GM13976 (cell line): ENCODE measurements around the gene IPO11.
"Not testable (repeated sequence)": the region's sequence is repeated elsewhere in the genome, so short reads cannot be mapped to it uniquely, and the experiment has no call there.

ENCODE experiments used
- DNase-seq: peaks from one replicate; pipeline ENCODE4 v3.0.0; 2012; ENCODE audit warnings: low spot score
- in situ Hi-C: fragments of 300-500 bp; cut with MboI; formaldehyde crosslinking; loops from one replicate; pipeline ENCODE4 v1.12.0; 2022; ENCODE audit warnings: low sequenced_read_pairs, mixed read lengths, inconsistent platforms; ENCODE audit not compliant: unreplicated experiment
- TF ChIP-seq, protein P1 (sequence below): IDR thresholded peaks from 2 replicates; pipeline ENCODE4 v1.5.1; 2012; ENCODE audit warnings: borderline replicate concordance, mild to moderate bottlenecking; ENCODE audit not compliant: insufficient read depth; ENCODE audit errors: extremely low read depth, missing control alignments, control extremely low read depth

Gene IPO11

DNA sequence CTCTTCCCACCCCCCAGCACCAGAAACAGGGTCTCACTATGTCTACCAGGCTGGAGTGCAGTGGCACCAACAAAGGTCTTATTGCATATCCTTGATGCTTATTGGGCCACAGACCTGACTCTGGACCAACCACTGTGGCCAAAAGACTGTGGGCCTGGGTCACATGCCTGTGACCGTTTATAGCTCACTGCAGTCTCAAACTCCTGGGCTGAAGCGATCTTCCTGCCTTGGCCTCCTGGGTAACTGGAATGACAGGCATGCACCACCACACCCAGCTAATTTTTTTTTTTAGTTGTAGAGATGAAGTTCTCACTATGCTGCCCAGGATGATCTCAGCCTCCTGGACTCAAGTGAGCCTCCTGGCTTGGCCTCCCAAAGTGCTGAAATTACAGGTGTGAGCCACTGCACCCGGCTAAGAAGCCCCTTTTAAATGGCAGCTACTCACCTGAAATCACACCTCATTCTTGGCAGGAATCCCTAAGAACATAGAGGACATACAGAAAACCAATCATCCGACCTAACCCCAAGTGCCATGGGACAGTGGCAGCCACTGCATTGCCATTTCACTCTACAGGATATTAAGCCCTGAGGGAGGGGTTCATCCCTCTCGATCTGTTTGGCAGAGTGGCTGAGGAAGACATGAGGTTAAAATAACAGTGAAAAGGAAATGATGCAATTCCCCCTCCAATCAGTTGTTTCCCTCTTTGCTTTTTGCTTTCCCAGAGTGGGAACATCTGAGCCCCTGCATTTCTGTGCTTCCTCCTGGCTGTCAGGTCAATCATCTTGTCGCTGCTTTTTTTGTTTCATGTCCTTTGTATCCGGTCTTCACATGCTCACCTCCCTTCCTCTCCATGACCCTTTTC is 240.7 kb downstream of the IPO11 start:
- in situ Hi-C loops = no loop called here
- no peak for DNase-seq
- TF ChIP-seq, protein P1, sequence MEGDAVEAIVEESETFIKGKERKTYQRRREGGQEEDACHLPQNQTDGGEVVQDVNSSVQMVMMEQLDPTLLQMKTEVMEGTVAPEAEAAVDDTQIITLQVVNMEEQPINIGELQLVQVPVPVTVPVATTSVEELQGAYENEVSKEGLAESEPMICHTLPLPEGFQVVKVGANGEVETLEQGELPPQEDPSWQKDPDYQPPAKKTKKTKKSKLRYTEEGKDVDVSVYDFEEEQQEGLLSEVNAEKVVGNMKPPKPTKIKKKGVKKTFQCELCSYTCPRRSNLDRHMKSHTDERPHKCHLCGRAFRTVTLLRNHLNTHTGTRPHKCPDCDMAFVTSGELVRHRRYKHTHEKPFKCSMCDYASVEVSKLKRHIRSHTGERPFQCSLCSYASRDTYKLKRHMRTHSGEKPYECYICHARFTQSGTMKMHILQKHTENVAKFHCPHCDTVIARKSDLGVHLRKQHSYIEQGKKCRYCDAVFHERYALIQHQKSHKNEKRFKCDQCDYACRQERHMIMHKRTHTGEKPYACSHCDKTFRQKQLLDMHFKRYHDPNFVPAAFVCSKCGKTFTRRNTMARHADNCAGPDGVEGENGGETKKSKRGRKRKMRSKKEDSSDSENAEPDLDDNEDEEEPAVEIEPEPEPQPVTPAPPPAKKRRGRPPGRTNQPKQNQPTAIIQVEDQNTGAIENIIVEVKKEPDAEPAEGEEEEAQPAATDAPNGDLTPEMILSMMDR = no peak

- TF ChIP-seq, protein P1 = no peak
- DNase-seq = no peak
- in situ Hi-C loops = no loop called here
Measured at GRCh38 chr5:62653864-62654575, 241.5 kb downstream of the IPO11 start.

- DNase-seq, in situ Hi-C loops: not testable (repeated sequence)
Measured at GRCh38 chr5:62657772-62658171, 245.2 kb downstream of the IPO11 start.

- in situ Hi-C loops = no loop called here
- no peak for DNase-seq
- TF ChIP-seq, protein P1 = no peak
Measured at GRCh38 chr5:62661126-62661525, 248.6 kb downstream of the IPO11 start.

GRCh38 chr5:62662521-62662920 is 250.0 kb downstream of the IPO11 start:
- DNase-seq = no peak
- TF ChIP-seq, protein P1 = no peak
- in situ Hi-C loops = no loop called here

DNA sequence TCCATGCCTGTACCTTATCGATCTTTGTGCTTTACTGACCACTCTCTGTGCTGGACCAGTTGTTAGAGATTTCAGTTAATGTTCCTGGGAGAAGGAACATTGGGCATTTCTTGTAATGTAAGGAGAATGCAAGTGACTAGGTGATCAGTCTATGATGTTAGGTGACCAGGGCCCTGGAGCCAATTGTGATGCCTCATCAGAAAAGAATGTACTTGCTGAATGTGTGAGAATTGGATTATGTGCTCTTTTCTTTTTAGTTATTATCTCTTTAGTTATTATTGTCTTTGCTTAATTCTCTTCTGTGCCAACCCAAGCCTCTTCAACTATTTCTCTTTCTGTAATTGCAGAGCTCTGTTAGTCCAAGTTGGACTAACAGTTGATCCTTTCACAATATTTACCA is 258.9 kb downstream of the IPO11 start:
- DNase-seq = no peak
- in situ Hi-C loops = no loop called here
- TF ChIP-seq, protein P1 = no peak

DNA sequence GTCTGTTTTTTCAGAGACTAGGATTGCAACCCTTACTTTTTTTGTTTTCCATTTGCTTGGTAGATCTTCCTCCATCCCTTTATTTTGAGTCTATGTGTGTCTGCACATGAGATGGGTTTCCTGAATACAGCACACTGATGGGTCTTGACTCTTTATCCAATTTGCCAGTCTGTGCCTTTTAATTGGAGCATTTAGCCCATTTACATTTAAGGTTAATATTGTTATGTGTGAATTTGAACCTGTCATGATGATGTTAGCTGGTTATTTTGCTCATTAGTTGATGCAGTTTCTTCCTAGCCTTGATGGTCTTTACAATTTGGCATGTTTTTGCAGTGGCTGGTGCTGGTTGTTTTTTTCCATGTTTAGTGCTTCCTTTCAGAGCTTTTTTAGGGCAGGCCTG is 264.0 kb downstream of the IPO11 start:
- in situ Hi-C loops = not testable (repeated sequence)

More for the DNA sequence above, 264.0 kb downstream of the IPO11 start:
- not testable (repeated sequence) for DNase-seq
